Glomerular endothelial cell (primary cell): ENCODE data around the gene SSNA1. TPM values are rescaled to one million over a fixed set of nuclear protein-coding genes. Genes with fewer than 3 reads are reported as not detected.

Experiments
- DNase-seq: peaks from one replicate; pipeline ENCODE4 v3.0.0-alpha.2; 2011; ENCODE audit warnings: low read depth, low spot score; ENCODE audit errors: extremely low read depth
- total RNA-seq: library from RNA; depleted of rRNA; stranded (reverse); fragments of >200 nt; gene quantifications from 2 replicates; pipeline ENCODE4 v1.2.3, GENCODE V29; 2015

Gene SSNA1
- total RNA-seq, 1 donor from 2014 or later = 109 TPM

- no peak for DNase-seq
Observed at GRCh38 chr9:137198051-137198901, 9.8 kb downstream of the SSNA1 start.

GRCh38 chr9:137198902-137199283 lies 10.4 kb downstream of the SSNA1 start:
- no peak for DNase-seq

GRCh38 chr9:137199411-137200121 lies 11.1 kb downstream of the SSNA1 start:
- DNase-seq = no peak

GRCh38 chr9:137200311-137201204 lies 12.1 kb downstream of the SSNA1 start, which contains the start of gene TPRN:
TSS of gene TPRN (minus strand) at chr9:137200741. CDS start at chr9:137200711, 30 bp downstream.
- peak; percentile 76 for DNase-seq

- DNase-seq = no peak
Observed at GRCh38 chr9:137201205-137201868, 12.9 kb downstream of the SSNA1 start.

GRCh38 chr9:137202966-137203365 lies 14.5 kb downstream of the SSNA1 start:
- no peak for DNase-seq

- DNase-seq = no peak
Observed at GRCh38 chr9:137204731-137205125, 16.3 kb downstream of the SSNA1 start.

- no peak for DNase-seq
Observed at GRCh38 chr9:137205126-137206069, 16.9 kb downstream of the SSNA1 start, which contains the start of the genes NDOR1 and TMEM203. TSS of gene NDOR1 (plus strand) at chr9:137205700. CDS start at chr9:137205778, 78 bp downstream. TSS of gene TMEM203 (minus strand) at chr9:137205648. CDS start at chr9:137205414, 234 bp downstream.

- no peak for DNase-seq
Observed at GRCh38 chr9:137206602-137207001, 18.1 kb downstream of the SSNA1 start.

- DNase-seq = no peak
Observed at GRCh38 chr9:137211532-137211931, 23.1 kb downstream of the SSNA1 start.

GRCh38 chr9:137212520-137212919 lies 24.0 kb downstream of the SSNA1 start:
- no peak for DNase-seq

- no peak for DNase-seq
Observed at GRCh38 chr9:137213160-137214060, 24.9 kb downstream of the SSNA1 start.

- no peak for DNase-seq
Observed at GRCh38 chr9:137214620-137215019, 26.1 kb downstream of the SSNA1 start.

GRCh38 chr9:137215196-137215986 lies 26.9 kb downstream of the SSNA1 start:
- no peak for DNase-seq

GRCh38 chr9:137216188-137216965 lies 27.9 kb downstream of the SSNA1 start:
- no peak for DNase-seq
